GM23338 (cell line): ENCODE results near the gene TBATA. TPM values are rescaled to one million over a fixed set of nuclear protein-coding genes. Genes with fewer than 3 reads are reported as not detected.

Source experiments
- ATAC-seq: fragments of 200-7000 bp; cut with Tn5 transposase; 3 replicates; pipeline ENCODE4 v1.9.1; 2020
- DNase-seq: peaks from one replicate; pipeline ENCODE4 v3.0.0-alpha.2; 2015; ENCODE audit warnings: low spot score
- H2AFZ ChIP-seq: fragments of 200-600 bp; sonication (generic); 2 replicates; pipeline ENCODE4 v1.8.0; 2016; ENCODE audit warnings: antibody characterized with exemption, mild to moderate bottlenecking, moderate library complexity
- H3F3A ChIP-seq: fragments of 200-600 bp; sonication (generic); replicated peaks from 2 replicates; pipeline ENCODE4 v1.8.0; 2017; ENCODE audit warnings: antibody characterized with exemption, mixed run types, low read depth
- H3K27ac ChIP-seq: fragments of 200-600 bp; sonication (generic); 2 replicates; pipeline ENCODE4 v1.6.1; 2016; ENCODE audit warnings: low read depth
- H3K27me3 ChIP-seq: fragments of 200-600 bp; sonication (generic); 2 replicates; pipeline ENCODE4 v1.8.0; 2016; ENCODE audit warnings: mild to moderate bottlenecking, mixed run types, moderate library complexity; ENCODE audit not compliant: insufficient read depth
- H3K36me3 ChIP-seq: fragments of 200-600 bp; sonication (generic); 2 replicates; pipeline ENCODE4 v1.8.0; 2016; ENCODE audit warnings: mild to moderate bottlenecking; ENCODE audit not compliant: insufficient read depth
- H3K4me1 ChIP-seq: fragments of 200-600 bp; sonication (generic); 2 replicates; pipeline ENCODE4 v1.8.0; 2016; ENCODE audit warnings: mild to moderate bottlenecking, moderate library complexity; ENCODE audit not compliant: insufficient read depth
- H3K4me2 ChIP-seq: fragments of 200-600 bp; sonication (generic); 2 replicates; pipeline ENCODE4 v1.7.1; 2017; ENCODE audit warnings: mixed run types
- H3K4me3 ChIP-seq: fragments of 200-600 bp; sonication (generic); 2 replicates; pipeline ENCODE4 v1.6.1; 2016; ENCODE audit warnings: mixed run types
- H3K79me2 ChIP-seq: fragments of 200-600 bp; sonication (generic); replicated peaks from 2 replicates; pipeline ENCODE4 v1.8.0; 2017; ENCODE audit warnings: mild to moderate bottlenecking; ENCODE audit not compliant: insufficient read depth
- H3K9me2 ChIP-seq: fragments of 200-600 bp; sonication (generic); 2 replicates; pipeline ENCODE4 v1.8.0; 2017; ENCODE audit not compliant: insufficient read depth
- H4K20me1 ChIP-seq: fragments of 200-600 bp; sonication (generic); replicated peaks from 2 replicates; pipeline ENCODE4 v1.8.0; 2017; ENCODE audit warnings: mild to moderate bottlenecking; ENCODE audit not compliant: insufficient read depth
- H3K27ac Mint-ChIP-seq: 2 replicates; pipeline ENCODE4 v1.8.0; 2020; ENCODE audit warnings: inconsistent platforms, mild to moderate bottlenecking, moderate library complexity, mixed read lengths
- H3K27me3 Mint-ChIP-seq: 3 replicates; pipeline ENCODE4 v1.8.0; 2022; ENCODE audit warnings: low read depth, mild to moderate bottlenecking, moderate library complexity, mixed read lengths, inconsistent platforms; ENCODE audit not compliant: insufficient read depth, poor library complexity
- H3K36me3 Mint-ChIP-seq: 3 replicates; pipeline ENCODE4 v1.8.0; 2021; ENCODE audit warnings: low read depth, mild to moderate bottlenecking, inconsistent platforms, moderate library complexity, mixed read lengths
- H3K4me1 Mint-ChIP-seq: 3 replicates; pipeline ENCODE4 v1.8.0; 2020; ENCODE audit warnings: mild to moderate bottlenecking, inconsistent platforms, mixed read lengths
- H3K4me3 Mint-ChIP-seq: 3 replicates; pipeline ENCODE4 v1.8.0; 2021; ENCODE audit warnings: moderate library complexity, mild to moderate bottlenecking, inconsistent platforms, mixed read lengths
- H3K9me3 Mint-ChIP-seq: 3 replicates; pipeline ENCODE4 v1.8.0; 2020; ENCODE audit warnings: moderate library complexity, mild to moderate bottlenecking, inconsistent platforms, mixed read lengths
- EZH2 ChIP-seq: fragments of 200-600 bp; sonication (generic); IDR thresholded peaks from one replicate; pipeline ENCODE4 v1.8.0; 2017; ENCODE audit warnings: antibody characterized with exemption, mild to moderate bottlenecking, low read depth; ENCODE audit not compliant: unreplicated experiment
- NANOG ChIP-seq: IDR thresholded peaks from 2 replicates; pipeline ENCODE4 v1.6.1; 2016; ENCODE audit warnings: antibody characterized with exemption, borderline replicate concordance
- POLR2AphosphoS5 ChIP-seq: IDR thresholded peaks from 2 replicates; pipeline ENCODE4 v1.6.1; 2016; ENCODE audit warnings: antibody characterized with exemption, low read depth
- ZNF114 ChIP-seq: fragments of 250-450 bp; sonication (Bioruptor Pico); IDR thresholded peaks from 2 replicates; pipeline ENCODE4 v1.5.0; 2020; ENCODE audit warnings: mild to moderate bottlenecking, moderate library complexity
- polyA plus RNA-seq: library from polyadenylated mRNA; unstranded; fragments of >200 nt; fragmentation: Nextera tagmentation; extraction: Ambion mirVana; gene quantifications from 2 replicates; pipeline ENCODE4 v1.2.1, GENCODE V29; 2016
- total RNA-seq: library from RNA; depleted of rRNA; stranded (reverse); fragments of >200 nt; shearing (Covaris generic); gene quantifications from 2 replicates; pipeline ENCODE4 v1.2.3, GENCODE V29; 2014
- TF ChIP-seq, protein P1 (sequence below): IDR thresholded peaks from one replicate; pipeline ENCODE4 v1.6.1; 2018; ENCODE audit warnings: antibody characterized with exemption; ENCODE audit not compliant: unreplicated experiment
- TF ChIP-seq, protein P2 (sequence below), 2 experiments: fragments of 200-600 bp in 1 of 2; sonication (generic) in 1 of 2; conservative IDR thresholded peaks; 2 replicates each; pipeline versions ENCODE4 v1.5.1 to v1.6.1; 2016 to 2017; ENCODE audit warnings: antibody characterized with exemption in 2 of 2, low read depth in 2 of 2, mild to moderate bottlenecking in 2 of 2, moderate library complexity in 1 of 2
- TF ChIP-seq, protein P3 (sequence below): IDR thresholded peaks from 2 replicates; pipeline ENCODE4 v1.6.1; 2016; ENCODE audit warnings: antibody characterized with exemption
- TF ChIP-seq, protein P4 (sequence below): fragments of 250-450 bp; sonication (Bioruptor Pico); IDR thresholded peaks from 2 replicates; pipeline ENCODE4 v1.5.0; 2020; ENCODE audit warnings: mild to moderate bottlenecking, moderate library complexity

The TBATA gene
- total and polyA plus RNA-seq, 2 experiments from 2014 or later = not detected

DNA sequence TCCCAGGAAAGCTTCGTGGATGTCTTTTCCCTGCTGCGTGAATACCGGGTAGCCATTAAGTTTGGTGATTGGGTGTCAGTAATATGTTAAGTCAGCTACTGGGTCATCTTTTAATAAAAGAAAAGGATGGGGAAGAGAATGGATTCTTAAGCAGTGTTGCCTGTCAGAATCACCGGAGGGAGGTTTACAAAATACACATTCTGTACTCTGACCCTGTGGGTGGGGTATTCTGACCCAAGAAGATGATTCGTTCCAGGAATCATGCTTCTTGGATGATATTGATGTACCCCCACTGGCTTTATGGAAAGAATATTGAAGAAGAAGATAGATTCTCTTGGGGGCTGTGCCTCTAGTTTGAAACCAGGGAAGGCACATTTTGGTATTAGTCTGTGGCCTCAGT lies 48.8 kb upstream of the TBATA start:
- no peak overlapping the region for H2AFZ ChIP-seq
- Mint-ChIP-seq H3K27ac (no peak overlapping the region), H3K4me1 (no peaks in the 10 kb centered on the region; the same call in 2 of the 3 replicates), H3K36me3 (peaks cover 26% of the 10 kb centered on the region), H3K27me3 (no peaks in the 10 kb centered on the region), H3K4me3 (no peak overlapping the region), H3K9me3 (no peaks in the 10 kb centered on the region; the same call in 2 of the 3 replicates)
- H3K4me1 ChIP-seq = no peaks in the 10 kb centered on the region
- H3K27ac ChIP-seq = no peak overlapping the region
- no peaks in the 10 kb centered on the region for H3K27me3 ChIP-seq
- TF ChIP-seq, protein P1, sequence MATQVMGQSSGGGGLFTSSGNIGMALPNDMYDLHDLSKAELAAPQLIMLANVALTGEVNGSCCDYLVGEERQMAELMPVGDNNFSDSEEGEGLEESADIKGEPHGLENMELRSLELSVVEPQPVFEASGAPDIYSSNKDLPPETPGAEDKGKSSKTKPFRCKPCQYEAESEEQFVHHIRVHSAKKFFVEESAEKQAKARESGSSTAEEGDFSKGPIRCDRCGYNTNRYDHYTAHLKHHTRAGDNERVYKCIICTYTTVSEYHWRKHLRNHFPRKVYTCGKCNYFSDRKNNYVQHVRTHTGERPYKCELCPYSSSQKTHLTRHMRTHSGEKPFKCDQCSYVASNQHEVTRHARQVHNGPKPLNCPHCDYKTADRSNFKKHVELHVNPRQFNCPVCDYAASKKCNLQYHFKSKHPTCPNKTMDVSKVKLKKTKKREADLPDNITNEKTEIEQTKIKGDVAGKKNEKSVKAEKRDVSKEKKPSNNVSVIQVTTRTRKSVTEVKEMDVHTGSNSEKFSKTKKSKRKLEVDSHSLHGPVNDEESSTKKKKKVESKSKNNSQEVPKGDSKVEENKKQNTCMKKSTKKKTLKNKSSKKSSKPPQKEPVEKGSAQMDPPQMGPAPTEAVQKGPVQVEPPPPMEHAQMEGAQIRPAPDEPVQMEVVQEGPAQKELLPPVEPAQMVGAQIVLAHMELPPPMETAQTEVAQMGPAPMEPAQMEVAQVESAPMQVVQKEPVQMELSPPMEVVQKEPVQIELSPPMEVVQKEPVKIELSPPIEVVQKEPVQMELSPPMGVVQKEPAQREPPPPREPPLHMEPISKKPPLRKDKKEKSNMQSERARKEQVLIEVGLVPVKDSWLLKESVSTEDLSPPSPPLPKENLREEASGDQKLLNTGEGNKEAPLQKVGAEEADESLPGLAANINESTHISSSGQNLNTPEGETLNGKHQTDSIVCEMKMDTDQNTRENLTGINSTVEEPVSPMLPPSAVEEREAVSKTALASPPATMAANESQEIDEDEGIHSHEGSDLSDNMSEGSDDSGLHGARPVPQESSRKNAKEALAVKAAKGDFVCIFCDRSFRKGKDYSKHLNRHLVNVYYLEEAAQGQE = no peak
- TF ChIP-seq, protein P2, sequence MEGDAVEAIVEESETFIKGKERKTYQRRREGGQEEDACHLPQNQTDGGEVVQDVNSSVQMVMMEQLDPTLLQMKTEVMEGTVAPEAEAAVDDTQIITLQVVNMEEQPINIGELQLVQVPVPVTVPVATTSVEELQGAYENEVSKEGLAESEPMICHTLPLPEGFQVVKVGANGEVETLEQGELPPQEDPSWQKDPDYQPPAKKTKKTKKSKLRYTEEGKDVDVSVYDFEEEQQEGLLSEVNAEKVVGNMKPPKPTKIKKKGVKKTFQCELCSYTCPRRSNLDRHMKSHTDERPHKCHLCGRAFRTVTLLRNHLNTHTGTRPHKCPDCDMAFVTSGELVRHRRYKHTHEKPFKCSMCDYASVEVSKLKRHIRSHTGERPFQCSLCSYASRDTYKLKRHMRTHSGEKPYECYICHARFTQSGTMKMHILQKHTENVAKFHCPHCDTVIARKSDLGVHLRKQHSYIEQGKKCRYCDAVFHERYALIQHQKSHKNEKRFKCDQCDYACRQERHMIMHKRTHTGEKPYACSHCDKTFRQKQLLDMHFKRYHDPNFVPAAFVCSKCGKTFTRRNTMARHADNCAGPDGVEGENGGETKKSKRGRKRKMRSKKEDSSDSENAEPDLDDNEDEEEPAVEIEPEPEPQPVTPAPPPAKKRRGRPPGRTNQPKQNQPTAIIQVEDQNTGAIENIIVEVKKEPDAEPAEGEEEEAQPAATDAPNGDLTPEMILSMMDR (conservative IDR thresholded peaks at IDR 0.05; ENCODE audit: low read depth in 2 of 2) = no peak
- TF ChIP-seq POLR2AphosphoS5 (no peak), ZNF114 (CRISPR knock-in tag) (no peak), EZH2 (no peak), NANOG (no peak)
- TF ChIP-seq, protein P3, sequence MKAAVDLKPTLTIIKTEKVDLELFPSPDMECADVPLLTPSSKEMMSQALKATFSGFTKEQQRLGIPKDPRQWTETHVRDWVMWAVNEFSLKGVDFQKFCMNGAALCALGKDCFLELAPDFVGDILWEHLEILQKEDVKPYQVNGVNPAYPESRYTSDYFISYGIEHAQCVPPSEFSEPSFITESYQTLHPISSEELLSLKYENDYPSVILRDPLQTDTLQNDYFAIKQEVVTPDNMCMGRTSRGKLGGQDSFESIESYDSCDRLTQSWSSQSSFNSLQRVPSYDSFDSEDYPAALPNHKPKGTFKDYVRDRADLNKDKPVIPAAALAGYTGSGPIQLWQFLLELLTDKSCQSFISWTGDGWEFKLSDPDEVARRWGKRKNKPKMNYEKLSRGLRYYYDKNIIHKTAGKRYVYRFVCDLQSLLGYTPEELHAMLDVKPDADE = no peak
- TF ChIP-seq, protein P4, sequence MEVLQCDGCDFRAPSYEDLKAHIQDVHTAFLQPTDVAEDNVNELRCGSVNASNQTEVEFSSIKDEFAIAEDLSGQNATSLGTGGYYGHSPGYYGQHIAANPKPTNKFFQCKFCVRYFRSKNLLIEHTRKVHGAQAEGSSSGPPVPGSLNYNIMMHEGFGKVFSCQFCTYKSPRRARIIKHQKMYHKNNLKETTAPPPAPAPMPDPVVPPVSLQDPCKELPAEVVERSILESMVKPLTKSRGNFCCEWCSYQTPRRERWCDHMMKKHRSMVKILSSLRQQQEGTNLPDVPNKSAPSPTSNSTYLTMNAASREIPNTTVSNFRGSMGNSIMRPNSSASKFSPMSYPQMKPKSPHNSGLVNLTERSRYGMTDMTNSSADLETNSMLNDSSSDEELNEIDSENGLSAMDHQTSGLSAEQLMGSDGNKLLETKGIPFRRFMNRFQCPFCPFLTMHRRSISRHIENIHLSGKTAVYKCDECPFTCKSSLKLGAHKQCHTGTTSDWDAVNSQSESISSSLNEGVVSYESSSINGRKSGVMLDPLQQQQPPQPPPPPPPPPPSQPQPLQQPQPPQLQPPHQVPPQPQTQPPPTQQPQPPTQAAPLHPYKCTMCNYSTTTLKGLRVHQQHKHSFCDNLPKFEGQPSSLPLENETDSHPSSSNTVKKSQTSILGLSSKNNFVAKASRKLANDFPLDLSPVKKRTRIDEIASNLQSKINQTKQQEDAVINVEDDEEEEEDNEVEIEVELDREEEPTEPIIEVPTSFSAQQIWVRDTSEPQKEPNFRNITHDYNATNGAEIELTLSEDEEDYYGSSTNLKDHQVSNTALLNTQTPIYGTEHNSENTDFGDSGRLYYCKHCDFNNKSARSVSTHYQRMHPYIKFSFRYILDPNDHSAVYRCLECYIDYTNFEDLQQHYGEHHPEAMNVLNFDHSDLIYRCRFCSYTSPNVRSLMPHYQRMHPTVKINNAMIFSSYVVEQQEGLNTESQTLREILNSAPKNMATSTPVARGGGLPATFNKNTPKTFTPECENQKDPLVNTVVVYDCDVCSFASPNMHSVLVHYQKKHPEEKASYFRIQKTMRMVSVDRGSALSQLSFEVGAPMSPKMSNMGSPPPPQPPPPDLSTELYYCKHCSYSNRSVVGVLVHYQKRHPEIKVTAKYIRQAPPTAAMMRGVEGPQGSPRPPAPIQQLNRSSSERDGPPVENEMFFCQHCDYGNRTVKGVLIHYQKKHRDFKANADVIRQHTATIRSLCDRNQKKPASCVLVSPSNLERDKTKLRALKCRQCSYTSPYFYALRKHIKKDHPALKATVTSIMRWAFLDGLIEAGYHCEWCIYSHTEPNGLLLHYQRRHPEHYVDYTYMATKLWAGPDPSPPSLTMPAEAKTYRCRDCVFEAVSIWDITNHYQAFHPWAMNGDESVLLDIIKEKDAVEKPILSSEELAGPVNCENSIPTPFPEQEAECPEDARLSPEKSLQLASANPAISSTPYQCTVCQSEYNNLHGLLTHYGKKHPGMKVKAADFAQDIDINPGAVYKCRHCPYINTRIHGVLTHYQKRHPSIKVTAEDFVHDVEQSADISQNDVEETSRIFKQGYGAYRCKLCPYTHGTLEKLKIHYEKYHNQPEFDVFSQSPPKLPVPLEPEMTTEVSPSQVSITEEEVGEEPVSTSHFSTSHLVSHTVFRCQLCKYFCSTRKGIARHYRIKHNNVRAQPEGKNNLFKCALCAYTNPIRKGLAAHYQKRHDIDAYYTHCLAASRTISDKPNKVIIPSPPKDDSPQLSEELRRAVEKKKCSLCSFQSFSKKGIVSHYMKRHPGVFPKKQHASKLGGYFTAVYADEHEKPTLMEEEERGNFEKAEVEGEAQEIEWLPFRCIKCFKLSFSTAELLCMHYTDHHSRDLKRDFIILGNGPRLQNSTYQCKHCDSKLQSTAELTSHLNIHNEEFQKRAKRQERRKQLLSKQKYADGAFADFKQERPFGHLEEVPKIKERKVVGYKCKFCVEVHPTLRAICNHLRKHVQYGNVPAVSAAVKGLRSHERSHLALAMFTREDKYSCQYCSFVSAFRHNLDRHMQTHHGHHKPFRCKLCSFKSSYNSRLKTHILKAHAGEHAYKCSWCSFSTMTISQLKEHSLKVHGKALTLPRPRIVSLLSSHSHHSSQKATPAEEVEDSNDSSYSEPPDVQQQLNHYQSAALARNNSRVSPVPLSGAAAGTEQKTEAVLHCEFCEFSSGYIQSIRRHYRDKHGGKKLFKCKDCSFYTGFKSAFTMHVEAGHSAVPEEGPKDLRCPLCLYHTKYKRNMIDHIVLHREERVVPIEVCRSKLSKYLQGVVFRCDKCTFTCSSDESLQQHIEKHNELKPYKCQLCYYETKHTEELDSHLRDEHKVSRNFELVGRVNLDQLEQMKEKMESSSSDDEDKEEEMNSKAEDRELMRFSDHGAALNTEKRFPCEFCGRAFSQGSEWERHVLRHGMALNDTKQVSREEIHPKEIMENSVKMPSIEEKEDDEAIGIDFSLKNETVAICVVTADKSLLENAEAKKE (CRISPR knock-in tag) = no peak
- H3F3A ChIP-seq = no peaks in the 10 kb centered on the region
- ATAC-seq = no peak
- peaks cover 97% of the 10 kb centered on the region for H3K79me2 ChIP-seq
- no peaks in the 10 kb centered on the region for H3K9me2 ChIP-seq
- DNase-seq = no peak
- H3K36me3 ChIP-seq = peaks cover 6% of the 10 kb centered on the region; the same call in 1 of the 2 replicates
- H4K20me1 ChIP-seq = peaks cover 23% of the 10 kb centered on the region; the same call in 1 of the 2 replicates
- no peak overlapping the region for H3K4me3 ChIP-seq
- H3K4me2 ChIP-seq = no peak overlapping the region
